K562 (cell line): ENCODE measurements around the gene TUBB4B. TPM values are rescaled to one million over a fixed set of nuclear protein-coding genes. Genes with fewer than 3 reads are reported as not detected.

Source experiments
- CHD2 ChIP-seq: IDR thresholded peaks from 2 replicates; pipeline ENCODE4 v1.6.1; 2011; ENCODE audit warnings: low read depth, low read length
- E2F3 ChIP-seq: fragments of 250-450 bp; sonication (Bioruptor Pico); IDR thresholded peaks from 2 replicates; pipeline ENCODE4 v1.4.0; 2020; ENCODE audit warnings: mild to moderate bottlenecking
- EP300 ChIP-seq: IDR thresholded peaks from 2 replicates; pipeline ENCODE4 v1.6.1; 2012; ENCODE audit warnings: low read length, improper control_type of control experiment
- FOXP1 ChIP-seq: sonication (generic); formaldehyde crosslinking; IDR thresholded peaks from 2 replicates; pipeline ENCODE4 v1.8.0; 2022; ENCODE audit warnings: mild to moderate bottlenecking, missing genetic modification reagents
- GTF2F1 ChIP-seq: IDR thresholded peaks from 2 replicates; pipeline ENCODE4 v1.6.1; 2011; ENCODE audit warnings: low read depth, low read length, improper control_type of control experiment
- MITF ChIP-seq: IDR thresholded peaks from 2 replicates; pipeline ENCODE4 v1.6.1; 2014; ENCODE audit warnings: antibody characterized with exemption
- MLX ChIP-seq, 2 experiments: fragments of 450-650 bp in 1 of 2; sonication (generic) in 1 of 2; formaldehyde crosslinking; conservative IDR thresholded peaks; 2 replicates each; pipeline versions ENCODE4 v1.4.0 to v1.8.1; 2020 to 2022; ENCODE audit warnings: mild to moderate bottlenecking in 1 of 2, missing genetic modification reagents in 1 of 2
- MTA3 ChIP-seq: fragments of 450-650 bp; formaldehyde crosslinking; IDR thresholded peaks from 2 replicates; pipeline ENCODE4 v1.6.1; 2017; ENCODE audit warnings: mild to moderate bottlenecking, borderline replicate concordance
- POLR2A ChIP-seq: fragments of 450-650 bp; conservative IDR thresholded peaks from 2 replicates; pipeline ENCODE4 v1.6.1; 2016
- POLR3A ChIP-seq: IDR thresholded peaks from 2 replicates; pipeline ENCODE4 v1.6.1; 2011; ENCODE audit warnings: borderline replicate concordance, mild to moderate bottlenecking, moderate library complexity; ENCODE audit not compliant: insufficient read length, insufficient read depth; ENCODE audit errors: extremely low read depth
- PREB ChIP-seq: sonication (generic); formaldehyde crosslinking; IDR thresholded peaks from 2 replicates; pipeline ENCODE4 v1.8.1; 2023; ENCODE audit warnings: mild to moderate bottlenecking, missing genetic modification reagents
- RCOR1 ChIP-seq, 2 experiments: IDR thresholded peaks; 2 replicates each; pipeline ENCODE4 v1.6.1; 2012; ENCODE audit warnings: low read depth in 2 of 2, low read length in 2 of 2, borderline replicate concordance in 1 of 2, improper control_type of control experiment in 1 of 2
- SMAD1 ChIP-seq: fragments of 150-350 bp; IDR thresholded peaks from 2 replicates; pipeline ENCODE4 v1.6.1; 2014; ENCODE audit warnings: low read length, low read depth; ENCODE audit not compliant: partially characterized antibody
- SMC3 ChIP-seq: conservative IDR thresholded peaks from 2 replicates; pipeline ENCODE4 v1.6.1; 2011; ENCODE audit warnings: low read depth, low read length, improper control_type of control experiment; ENCODE audit not compliant: insufficient read depth
- STAT6 ChIP-seq: sonication (generic); formaldehyde crosslinking; IDR thresholded peaks from 2 replicates; pipeline ENCODE4 v1.8.1; 2023; ENCODE audit warnings: mild to moderate bottlenecking, missing genetic modification reagents
- TAF7 ChIP-seq: fragments of 450-650 bp; IDR thresholded peaks from 2 replicates; pipeline ENCODE4 v1.6.1; 2016; ENCODE audit warnings: missing genetic modification characterization, missing compliant biosample characterization
- TOE1 ChIP-seq, 2 experiments: fragments of 450-650 bp in 1 of 2; sonication (generic) in 1 of 2; formaldehyde crosslinking in 1 of 2; IDR thresholded peaks; 2 replicates each; pipeline versions ENCODE4 v1.7.1 to v1.8.0; 2016 to 2022; ENCODE audit warnings: borderline replicate concordance in 2 of 2, mild to moderate bottlenecking in 2 of 2, antibody characterized with exemption in 1 of 2, inconsistent platforms in 1 of 2, low read depth in 1 of 2, missing genetic modification reagents in 1 of 2, moderate library complexity in 1 of 2
- ZBTB26 ChIP-seq: fragments of 450-650 bp; formaldehyde crosslinking; IDR thresholded peaks from 2 replicates; pipeline ENCODE4 v1.4.0; 2022; ENCODE audit warnings: missing genetic modification characterization
- ZNF507 ChIP-seq: conservative IDR thresholded peaks from 2 replicates; pipeline ENCODE4 v1.6.1; 2017; ENCODE audit warnings: missing genetic modification characterization, missing compliant biosample characterization
- polyA plus RNA-seq, 8 experiments: library from polyadenylated mRNA; depleted of rRNA in 4 of 8; stranded (reverse) in 5 of 8; unstranded in 3 of 8; fragments of >200 nt; fragmentation: Nextera tagmentation in 2 of 8; fragmentation: Illumina TruSeq in 1 of 8; extraction: Ambion mirVana in 2 of 8; extraction: Trizol in 1 of 8; gene quantifications; 2 replicates each; pipeline versions ENCODE4 v1.2.1 to v1.2.3, GENCODE V29; 2011 to 2014; ENCODE audit warnings: inconsistent platforms in 1 of 8, missing spikeins in 1 of 8
- total RNA-seq, 7 experiments: library from RNA; depleted of rRNA in 6 of 7; stranded (reverse); fragments of >200 nt in 6 of 7; fragmentation: Illumina TruSeq in 2 of 7; extraction: Trizol in 2 of 7; gene quantifications; 2 replicates each; pipeline versions ENCODE4 v1.2.1 to v1.2.3, GENCODE V29; 2011 to 2021; ENCODE audit warnings: low replicate concordance in 1 of 7

Gene TUBB4B
- total and polyA plus RNA-seq, 9 of the 15 experiments (the other 6 are each of a cell fraction or from before 2014, with no cell fraction given): 24.1 to 443 (median 268) TPM

- TF ChIP-seq ZBTB26: peak; percentile 88
- TF ChIP-seq SMC3: peak; percentile 22; the same call in 1 of the 2 replicates
- TF ChIP-seq CHD2: peak; percentile 93
- peak; percentile 98 for TF ChIP-seq GTF2F1
- TF ChIP-seq EP300: no peak; the same call in none of the 2 replicates
- TF ChIP-seq POLR2A: peak; percentile 100
- peak; percentile 59; the same call in 1 of the 2 replicates for TF ChIP-seq E2F3 (CRISPR knock-in tag)
- TF ChIP-seq ZNF507 (tag): no peak
- TF ChIP-seq PREB: peak; percentile 93
- peak; percentile 37; the same call in 1 of the 2 replicates for TF ChIP-seq STAT6
- peak; percentile 98 for TF ChIP-seq TAF7 (tag)
- 0 out of 4 replicates have a peak, but pooled peaks of 1 of the 2 experiments have one; percentile 31 for TF ChIP-seq RCOR1 (IDR thresholded peaks at IDR 0.05; ENCODE audit: borderline replicate concordance in 1 of 2, low read depth in 2 of 2, low read length in 2 of 2)
- no peak for TF ChIP-seq POLR3A
- no peak for TF ChIP-seq TOE1 (IDR thresholded peaks at IDR 0.05; ENCODE audit: borderline replicate concordance)
- 0 out of 2 replicates have a peak, but pooled peaks have one; percentile 74 for TF ChIP-seq TOE1 (CRISPR knock-in tag; IDR thresholded peaks at IDR 0.05; ENCODE audit: borderline replicate concordance, low read depth)
- TF ChIP-seq MTA3: peak; percentile 100
- 0 out of 2 replicates have a peak, but pooled peaks have one; percentile 12 for TF ChIP-seq MITF
- 0 out of 4 replicates have a peak, but pooled peaks of 1 of the 2 experiments have one; percentile 78 for TF ChIP-seq MLX (CRISPR knock-in tag; conservative IDR thresholded peaks at IDR 0.05)
- TF ChIP-seq FOXP1 (CRISPR knock-in tag): peak; percentile 83
- peak; percentile 92 for TF ChIP-seq SMAD1
Measured at GRCh38 chr9:137240841-137241489, at the start of gene TUBB4B (continued).
